ENCODE measurements around the gene TNFAIP8.

The TNFAIP8 gene

GRCh38 chr5:119327018-119327417 is 28.8 kb upstream of the TNFAIP8 start:
- TF ChIP-seq CTCF (IDR thresholded peaks at IDR 0.05; ENCODE audit: low read depth, low read length, missing control alignments) = no peak
- no peak for DNase-seq (ENCODE audit: extremely low read depth, low read depth)
- H3K4me3 ChIP-seq (replicated peaks; ENCODE audit: low read depth, low read length) = no peak overlapping the region

- DNase-seq (ENCODE audit: extremely low read depth, low read depth) = peak; percentile 70
- no peak for TF ChIP-seq CTCF (IDR thresholded peaks at IDR 0.05; ENCODE audit: low read depth, low read length, missing control alignments)
Measured at GRCh38 chr5:119328753-119329602, 26.8 kb upstream of the TNFAIP8 start.

GRCh38 chr5:119329666-119330065 is 26.2 kb upstream of the TNFAIP8 start:
- no peak overlapping the region for H3K4me3 ChIP-seq (replicated peaks; ENCODE audit: low read depth, low read length)
- TF ChIP-seq CTCF (IDR thresholded peaks at IDR 0.05; ENCODE audit: low read depth, low read length, missing control alignments) = no peak
- no peak for DNase-seq (ENCODE audit: extremely low read depth, low read depth)

More at GRCh38 chr5:119328753-119329602, 26.8 kb upstream of the TNFAIP8 start:
- no peak overlapping the region for H3K4me3 ChIP-seq (replicated peaks; ENCODE audit: low read depth, low read length)

- TF ChIP-seq CTCF (IDR thresholded peaks at IDR 0.05; ENCODE audit: low read depth, low read length, missing control alignments) = no peak
- H3K4me3 ChIP-seq (replicated peaks; ENCODE audit: low read depth, low read length) = no peak overlapping the region
Measured at GRCh38 chr5:119330367-119331183, 25.2 kb upstream of the TNFAIP8 start.

GRCh38 chr5:119331566-119332095 is 24.2 kb upstream of the TNFAIP8 start:
- DNase-seq (ENCODE audit: extremely low read depth, low read depth) = no peak
- H3K4me3 ChIP-seq (replicated peaks; ENCODE audit: low read depth, low read length) = no peak overlapping the region
- TF ChIP-seq CTCF (IDR thresholded peaks at IDR 0.05; ENCODE audit: low read depth, low read length, missing control alignments) = no peak

More at GRCh38 chr5:119330367-119331183, 25.2 kb upstream of the TNFAIP8 start:
- DNase-seq (ENCODE audit: extremely low read depth, low read depth) = no peak

- DNase-seq (ENCODE audit: extremely low read depth, low read depth) = no peak
- no peak overlapping the region for H3K4me3 ChIP-seq (replicated peaks; ENCODE audit: low read depth, low read length)
- TF ChIP-seq CTCF (IDR thresholded peaks at IDR 0.05; ENCODE audit: low read depth, low read length, missing control alignments) = no peak
Measured at GRCh38 chr5:119332208-119332607, 23.6 kb upstream of the TNFAIP8 start.

Data from HFF-Myc (cell line).